Central memory CD8-positive, alpha-beta T cell (primary cell): ENCODE measurements around the gene NUP93.
A peak's percentile ranks its signal among the peaks of the same experiment; 100 is the strongest.
"Not testable (repeated sequence)": the region's sequence is repeated elsewhere in the genome, so short reads cannot be mapped to it uniquely, and the experiment has no call there.

Source experiments
- ATAC-seq: fragments of 150-1000 bp; cut with Tn5 transposase; replicated peaks from 2 replicates; pipeline ENCODE4 v1.10.0; 2022; ENCODE audit warnings: mild to moderate bottlenecking, moderate FRiP score, moderate number of reproducible peaks; ENCODE audit not compliant: poor library complexity, severe bottlenecking; ENCODE audit errors: extremely low read depth
- DNase-seq, 2 donors: peaks; one replicate each; pipeline ENCODE4 v3.0.0; 2021; ENCODE audit warnings: low spot score in 2 of 2
- H3K27ac Mint-ChIP-seq: one replicate; pipeline ENCODE4 v1.8.0; 2022; ENCODE audit warnings: low read depth, mild to moderate bottlenecking, moderate library complexity, mixed read lengths
- H3K27me3 Mint-ChIP-seq: one replicate; pipeline ENCODE4 v1.8.0; 2022; ENCODE audit warnings: mixed read lengths
- H3K36me3 Mint-ChIP-seq: one replicate; pipeline ENCODE4 v1.8.0; 2022; ENCODE audit warnings: mild to moderate bottlenecking, moderate library complexity, mixed read lengths; ENCODE audit not compliant: insufficient read depth
- H3K4me1 Mint-ChIP-seq: one replicate; pipeline ENCODE4 v1.8.0; 2022; ENCODE audit warnings: mixed read lengths
- H3K4me3 Mint-ChIP-seq: one replicate; pipeline ENCODE4 v1.8.0; 2022; ENCODE audit warnings: mild to moderate bottlenecking, moderate library complexity, mixed read lengths
- H3K9me3 Mint-ChIP-seq: one replicate; pipeline ENCODE4 v1.8.0; 2022; ENCODE audit warnings: mixed read lengths

The NUP93 gene

GRCh38 chr16:56737539-56737938, 7.6 kb downstream of the NUP93 start:
- Mint-ChIP-seq H3K4me3 (no peak overlapping the region), H3K27me3 (no peaks in the 10 kb centered on the region), H3K36me3 (peaks cover 4% of the 10 kb centered on the region), H3K4me1 (peaks cover 14% of the 10 kb centered on the region), H3K9me3 (no peaks in the 10 kb centered on the region), H3K27ac (peak overlapping the region; percentile 30)
- DNase-seq (no peak), ATAC-seq (no peak)

- Mint-ChIP-seq H3K27me3 (no peaks in the 10 kb centered on the region), H3K4me1 (peaks cover 14% of the 10 kb centered on the region), H3K9me3 (no peaks in the 10 kb centered on the region), H3K4me3 (no peak overlapping the region), H3K27ac (no peak overlapping the region), H3K36me3 (peaks cover 4% of the 10 kb centered on the region)
- no peak for DNase-seq
- no peak for ATAC-seq
Observed at GRCh38 chr16:56738221-56738620, 8.3 kb downstream of the NUP93 start.

GRCh38 chr16:56739378-56739777, 9.4 kb downstream of the NUP93 start:
- H3K27ac Mint-ChIP-seq, H3K36me3 Mint-ChIP-seq, ATAC-seq, H3K9me3 Mint-ChIP-seq, H3K27me3 Mint-ChIP-seq, H3K4me3 Mint-ChIP-seq, DNase-seq: not testable (repeated sequence)
- H3K4me1 Mint-ChIP-seq = peaks cover 20% of the 10 kb centered on the region

DNA sequence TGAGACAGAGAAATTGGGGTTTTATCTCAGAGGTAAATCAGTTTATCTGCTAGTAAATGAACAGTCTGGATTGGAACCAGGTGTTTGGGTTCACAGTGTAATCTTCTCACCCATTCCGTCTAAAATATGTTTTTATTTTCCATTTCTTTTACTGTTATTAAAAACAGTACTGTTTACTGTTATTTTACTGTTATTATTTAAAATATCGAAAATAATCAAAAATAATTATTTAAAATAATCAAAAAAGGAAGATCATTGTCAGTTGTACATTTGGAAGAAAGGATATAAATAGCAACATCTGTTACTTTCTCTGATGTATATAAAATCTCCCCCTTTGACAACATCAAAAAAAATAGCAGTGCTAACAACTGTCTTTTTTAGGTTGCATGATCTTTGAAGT, 11.5 kb downstream of the NUP93 start:
- no peaks in the 10 kb centered on the region for H3K27me3 Mint-ChIP-seq
- DNase-seq (no peak), ATAC-seq (no peak)
- no peak overlapping the region for H3K27ac Mint-ChIP-seq
- no peak overlapping the region for H3K4me3 Mint-ChIP-seq
- peaks cover 2% of the 10 kb centered on the region for H3K36me3 Mint-ChIP-seq
- H3K4me1 Mint-ChIP-seq = peaks cover 26% of the 10 kb centered on the region
- H3K9me3 Mint-ChIP-seq = no peaks in the 10 kb centered on the region

- Mint-ChIP-seq H3K27me3 (no peaks in the 10 kb centered on the region), H3K4me1 (peaks cover 22% of the 10 kb centered on the region), H3K27ac (no peak overlapping the region), H3K36me3 (peaks cover 2% of the 10 kb centered on the region), H3K9me3 (no peaks in the 10 kb centered on the region), H3K4me3 (no peak overlapping the region)
- DNase-seq (no peak), ATAC-seq (no peak)
Observed at GRCh38 chr16:56742030-56742984, 12.4 kb downstream of the NUP93 start.

GRCh38 chr16:56743840-56744239, 13.9 kb downstream of the NUP93 start:
- Mint-ChIP-seq H3K4me1 (peaks cover 20% of the 10 kb centered on the region), H3K9me3 (no peaks in the 10 kb centered on the region), H3K27me3 (no peaks in the 10 kb centered on the region), H3K27ac (no peak overlapping the region), H3K4me3 (no peak overlapping the region), H3K36me3 (peaks cover 4% of the 10 kb centered on the region)
- DNase-seq = no peak
- no peak for ATAC-seq

- peaks cover 26% of the 10 kb centered on the region for H3K4me1 Mint-ChIP-seq
- H3K4me3 Mint-ChIP-seq = no peak overlapping the region
- H3K27ac Mint-ChIP-seq = peak overlapping the region; percentile 10
- no peaks in the 10 kb centered on the region for H3K27me3 Mint-ChIP-seq
- H3K9me3 Mint-ChIP-seq = no peaks in the 10 kb centered on the region
- ATAC-seq = no peak
- H3K36me3 Mint-ChIP-seq = peaks cover 5% of the 10 kb centered on the region
- DNase-seq = no peak
Observed at GRCh38 chr16:56744996-56745640, 15.2 kb downstream of the NUP93 start.

GRCh38 chr16:56747486-56748045, 17.6 kb downstream of the NUP93 start:
- H3K36me3 Mint-ChIP-seq = peaks cover 8% of the 10 kb centered on the region
- ATAC-seq = no peak
- peaks cover 26% of the 10 kb centered on the region for H3K4me1 Mint-ChIP-seq
- peak overlapping the region; percentile 47 for H3K27ac Mint-ChIP-seq
- H3K27me3 Mint-ChIP-seq = no peaks in the 10 kb centered on the region
- H3K9me3 Mint-ChIP-seq = no peaks in the 10 kb centered on the region
- no peak for DNase-seq
- no peak overlapping the region for H3K4me3 Mint-ChIP-seq

- Mint-ChIP-seq H3K4me3 (no peak overlapping the region), H3K27ac (peak overlapping the region; percentile 23), H3K4me1 (peaks cover 26% of the 10 kb centered on the region), H3K9me3 (no peaks in the 10 kb centered on the region), H3K36me3 (peaks cover 8% of the 10 kb centered on the region), H3K27me3 (no peaks in the 10 kb centered on the region)
- DNase-seq (no peak), ATAC-seq (no peak)
Observed at GRCh38 chr16:56748191-56748590, 18.3 kb downstream of the NUP93 start.

GRCh38 chr16:56748826-56749225, 18.9 kb downstream of the NUP93 start:
- no peak for ATAC-seq
- H3K4me1 Mint-ChIP-seq = peaks cover 25% of the 10 kb centered on the region
- H3K27ac Mint-ChIP-seq = peak overlapping the region; percentile 23
- H3K9me3 Mint-ChIP-seq = no peaks in the 10 kb centered on the region
- H3K27me3 Mint-ChIP-seq = no peaks in the 10 kb centered on the region
- DNase-seq = no peak
- H3K36me3 Mint-ChIP-seq = peaks cover 8% of the 10 kb centered on the region
- no peak overlapping the region for H3K4me3 Mint-ChIP-seq

- no peak for DNase-seq
- no peak overlapping the region for H3K27ac Mint-ChIP-seq
- peaks cover 8% of the 10 kb centered on the region for H3K36me3 Mint-ChIP-seq
- no peak overlapping the region for H3K4me3 Mint-ChIP-seq
- H3K9me3 Mint-ChIP-seq = no peaks in the 10 kb centered on the region
- H3K4me1 Mint-ChIP-seq = peaks cover 17% of the 10 kb centered on the region
- no peak for ATAC-seq
- H3K27me3 Mint-ChIP-seq = no peaks in the 10 kb centered on the region
Observed at GRCh38 chr16:56749672-56750491, 20.0 kb downstream of the NUP93 start.

DNA sequence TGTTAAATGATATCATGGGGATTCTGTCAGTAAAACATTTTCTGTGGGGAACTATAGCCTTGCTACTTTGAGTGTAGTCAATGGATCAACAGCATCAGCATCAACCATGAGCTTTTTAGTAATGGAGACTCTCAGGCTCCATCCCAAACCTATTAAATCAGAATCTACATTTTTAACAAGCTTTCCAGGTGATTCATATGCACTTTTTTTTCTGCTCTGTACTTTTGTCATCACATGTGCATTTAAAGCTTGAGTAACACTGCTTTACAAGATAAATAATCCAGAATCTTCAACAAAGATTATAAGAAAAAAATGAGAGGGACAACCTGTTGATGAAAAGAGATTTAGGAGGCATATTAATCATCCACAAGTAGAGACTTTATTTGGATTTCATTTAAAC, 23.5 kb downstream of the NUP93 start:
- H3K4me3 Mint-ChIP-seq = no peak overlapping the region
- peaks cover 10% of the 10 kb centered on the region for H3K4me1 Mint-ChIP-seq
- no peaks in the 10 kb centered on the region for H3K27me3 Mint-ChIP-seq
- no peak for DNase-seq
- peaks cover 9% of the 10 kb centered on the region for H3K36me3 Mint-ChIP-seq
- ATAC-seq = no peak
- H3K9me3 Mint-ChIP-seq = no peaks in the 10 kb centered on the region
- H3K27ac Mint-ChIP-seq = no peak overlapping the region
